B cell (primary cell): ENCODE measurements around the gene CDH18. TPM values are rescaled to one million over a fixed set of nuclear protein-coding genes. Genes with fewer than 3 reads are reported as not detected.
"Not testable (repeated sequence)": the region's sequence is repeated elsewhere in the genome, so short reads cannot be mapped to it uniquely, and the experiment has no call there.

Experiments used
- ATAC-seq: fragments of 200-7000 bp; cut with Tn5 transposase; one replicate; pipeline ENCODE4 v1.10.0; 2021; ENCODE audit warnings: low read depth, mild to moderate bottlenecking, moderate number of reproducible peaks, moderate library complexity
- CTCF ChIA-PET: fragments of 350-600 bp; sonication (Branson Sonifier 250); formaldehyde crosslinking; loops from one replicate; lab custom pipeline; 2021; ENCODE audit warnings: antibody characterized with exemption, inconsistent platforms; lab: Charles Lee
- POLR2A ChIA-PET: fragments of 350-600 bp; sonication (Branson Sonifier 250); formaldehyde crosslinking; loops from one replicate; lab custom pipeline; 2021; ENCODE audit warnings: antibody characterized with exemption; lab: Charles Lee
- DNase-seq: peaks from one replicate; pipeline ENCODE4 v3.0.0; 2013
- H2AFZ ChIP-seq: 2 replicates; pipeline ENCODE4 v1.6.1; 2012; ENCODE audit warnings: mild to moderate bottlenecking, low read depth, low read length; ENCODE audit not compliant: insufficient read depth, poor library complexity, severe bottlenecking
- H3K27ac ChIP-seq, 2 donors: 1 replicate in 1 of 2; 2 replicates in 1 of 2; pipeline ENCODE4 v1.5.1; 2012 to 2013; ENCODE audit warnings: low read length in 2 of 2, mild to moderate bottlenecking in 2 of 2, moderate library complexity in 1 of 2
- H3K27me3 ChIP-seq, 4 experiments: fragments of 200-600 bp in 1 of 4; sonication (generic) in 1 of 4; replicated peaks in 1 of 4; 1 replicate in 2 of 4; 2 replicates in 2 of 4; pipeline versions ENCODE4 v1.6.1 to v1.7.0; 2013 to 2016; ENCODE audit warnings: low read length in 3 of 4, mild to moderate bottlenecking in 2 of 4, mixed read lengths in 1 of 4, moderate library complexity in 1 of 4; ENCODE audit not compliant: insufficient read depth in 4 of 4, control insufficient read depth in 3 of 4; ENCODE audit errors: control extremely low read depth in 1 of 4
- H3K36me3 ChIP-seq, 2 experiments: replicated peaks in 1 of 2; 1 replicate in 1 of 2; 2 replicates in 1 of 2; pipeline versions ENCODE4 v1.6.1 to v1.7.1; 2013; ENCODE audit warnings: low read length in 1 of 2; ENCODE audit not compliant: insufficient read depth in 2 of 2, control insufficient read depth in 1 of 2; ENCODE audit errors: control extremely low read depth in 1 of 2, extremely low read depth in 1 of 2
- H3K4me1 ChIP-seq, 2 donors: fragments of 200-600 bp in 1 of 2; sonication (generic) in 1 of 2; 1 replicate in 1 of 2; 2 replicates in 1 of 2; pipeline versions ENCODE4 v1.5.1 to v1.6.1; 2013 to 2017; ENCODE audit warnings: low read length in 2 of 2; ENCODE audit not compliant: control insufficient read depth in 2 of 2, insufficient read depth in 2 of 2
- H3K4me2 ChIP-seq: replicated peaks from 2 replicates; pipeline ENCODE3; 2012; ENCODE audit warnings: mild to moderate bottlenecking, low read depth, low read length; ENCODE audit not compliant: poor library complexity, severe bottlenecking
- H3K4me3 ChIP-seq, 5 experiments: fragments of 200-600 bp in 1 of 5; sonication (generic) in 1 of 5; 1 replicate in 3 of 5; 2 replicates in 2 of 5; pipeline versions ENCODE4 v1.5.1 to v1.7.0; 2011 to 2016; ENCODE audit warnings: low read length in 4 of 5, mild to moderate bottlenecking in 4 of 5, low read depth in 2 of 5, control low read depth in 1 of 5, moderate library complexity in 1 of 5; ENCODE audit not compliant: insufficient read depth in 1 of 5; ENCODE audit errors: control extremely low read depth in 1 of 5, extremely low read depth in 1 of 5
- H3K79me2 ChIP-seq: fragments of 200-600 bp; sonication (generic); one replicate; pipeline ENCODE4 v1.6.0; 2016; ENCODE audit warnings: low read length; ENCODE audit not compliant: control insufficient read depth, insufficient read depth
- H3K9ac ChIP-seq: fragments of 200-600 bp; sonication (generic); 2 replicates; pipeline ENCODE4 v1.6.1; 2017; ENCODE audit warnings: mild to moderate bottlenecking, low read length, moderate library complexity
- H3K9me3 ChIP-seq, 3 donors: one replicate each; pipeline versions ENCODE4 v1.6.1 to v1.7.1; 2013; ENCODE audit warnings: low read length in 2 of 3; ENCODE audit not compliant: control insufficient read depth in 2 of 3, insufficient read depth in 1 of 3; ENCODE audit errors: control extremely low read depth in 1 of 3
- H4K20me1 ChIP-seq: 2 replicates; pipeline ENCODE4 v1.6.0; 2012; ENCODE audit warnings: mild to moderate bottlenecking, low read length; ENCODE audit not compliant: insufficient read depth, control insufficient read depth, poor library complexity, severe bottlenecking
- H3K27ac Mint-ChIP-seq: one replicate; pipeline ENCODE4 v1.8.0; 2021; ENCODE audit warnings: mixed read lengths
- H3K27me3 Mint-ChIP-seq: one replicate; pipeline ENCODE4 v1.8.0; 2021; ENCODE audit warnings: mixed read lengths
- H3K4me1 Mint-ChIP-seq: one replicate; pipeline ENCODE4 v1.8.0; 2021; ENCODE audit warnings: mixed read lengths
- H3K4me3 Mint-ChIP-seq: one replicate; pipeline ENCODE4 v1.8.0; 2021; ENCODE audit warnings: mixed read lengths
- H3K9me3 Mint-ChIP-seq: one replicate; pipeline ENCODE4 v1.8.0; 2022; ENCODE audit warnings: mixed read lengths; ENCODE audit not compliant: insufficient read depth
- CTCF ChIP-seq: fragments of 200-600 bp; IDR thresholded peaks from one replicate; pipeline ENCODE4 v1.8.0; 2022; ENCODE audit warnings: antibody characterized with exemption, mild to moderate bottlenecking
- EZH2 ChIP-seq: IDR thresholded peaks from 2 replicates; pipeline ENCODE4 v1.6.1; 2012; ENCODE audit warnings: borderline replicate concordance, low read depth, mild to moderate bottlenecking, moderate library complexity, low read length; ENCODE audit not compliant: insufficient read depth, poor library complexity, severe bottlenecking
- WGBS: methylation state at CpG from one replicate; pipeline ENCODE4 v1.1.5; 2013; ENCODE audit warnings: missing lambda C conversion rate; ENCODE audit not compliant: insufficient coverage; 5-methylcytosine and 5-hydroxymethylcytosine counted together
- intact Hi-C: fragments of 100-400 bp; cut with micrococcal nuclease; formaldehyde crosslinking; loops from one replicate; pipeline ENCODE4 v1.10.0; 2022
- polyA plus RNA-seq: library from polyadenylated mRNA; depleted of rRNA; stranded (reverse); fragments of >200 nt; gene quantifications from 2 replicates; pipeline ENCODE4 v1.2.3, GENCODE V29; 2012
- total RNA-seq, 2 donors: library from RNA; stranded (reverse); fragments of 120-200 nt in 1 of 2; gene quantifications; 1 replicate in 1 of 2; 2 replicates in 1 of 2; pipeline versions ENCODE4 v1.2.3 to v1.2.4, GENCODE V29; 2013 to 2022

Gene CDH18
- total and polyA plus RNA-seq, 2 donors (not counting 1 experiment from before 2014, with no cell fraction given), result not detected

GRCh38 chr5:19782566-19782965 is 205.4 kb downstream of the CDH18 start:
- TF ChIP-seq EZH2 (no peak), CTCF (no peak)
- no peak for ATAC-seq

GRCh38 chr5:19777363-19777762 is 210.6 kb downstream of the CDH18 start:
- H3K4me2 ChIP-seq, result no peak overlapping the region
- no peak overlapping the region for H3K9ac ChIP-seq
- H4K20me1 ChIP-seq, result no peaks in the 10 kb centered on the region
- no peak overlapping the region for H3K27ac ChIP-seq
- no peak overlapping the region for H2AFZ ChIP-seq
- no peak overlapping the region for H3K4me3 ChIP-seq
- no peaks in the 10 kb centered on the region for H3K9me3 ChIP-seq
- Mint-ChIP-seq H3K27ac (no peak overlapping the region), H3K27me3 (no peaks in the 10 kb centered on the region), H3K9me3 (no peaks in the 10 kb centered on the region), H3K4me1 (no peaks in the 10 kb centered on the region), H3K4me3 (no peak overlapping the region)
- ATAC-seq, result no peak
- WGBS, result no CpG with 5 or more reads among the region's 5 CpGs
- intact Hi-C loops, result no loop called here
- no peaks in the 10 kb centered on the region for H3K4me1 ChIP-seq
- TF ChIP-seq CTCF (no peak), EZH2 (no peak)
- no peaks in the 10 kb centered on the region for H3K27me3 ChIP-seq
- H3K36me3 ChIP-seq, result no peaks in the 10 kb centered on the region
- no peak for DNase-seq
- ChIA-PET CTCF (no interaction called here), POLR2A (no interaction called here)
- H3K79me2 ChIP-seq, result no peaks in the 10 kb centered on the region

More at GRCh38 chr5:19782566-19782965, 205.4 kb downstream of the CDH18 start:
- H3K4me1 ChIP-seq, result no peaks in the 10 kb centered on the region
- no peaks in the 10 kb centered on the region for H3K9me3 ChIP-seq
- H3K27me3 ChIP-seq, result no peaks in the 10 kb centered on the region
- no peak overlapping the region for H3K27ac Mint-ChIP-seq
- no peaks in the 10 kb centered on the region for H3K4me1 Mint-ChIP-seq
- H3K27ac ChIP-seq, result no peak overlapping the region
- no peak overlapping the region for H3K4me3 ChIP-seq
- no peaks in the 10 kb centered on the region for H3K79me2 ChIP-seq
- CTCF ChIA-PET, result no interaction called here
- POLR2A ChIA-PET, result no interaction called here
- no peak overlapping the region for H2AFZ ChIP-seq
- DNase-seq, result no peak
- no peak overlapping the region for H3K4me3 Mint-ChIP-seq
- no peaks in the 10 kb centered on the region for H3K36me3 ChIP-seq
- no peak overlapping the region for H3K9ac ChIP-seq
- whole genome bisulfite sequencing, result no CpG with 5 or more reads among the region's 2 CpGs
- intact Hi-C loops, result no loop called here
- H3K9me3 Mint-ChIP-seq, result peaks cover 4% of the 10 kb centered on the region
- H3K27me3 Mint-ChIP-seq, result no peaks in the 10 kb centered on the region
- no peaks in the 10 kb centered on the region for H4K20me1 ChIP-seq
- no peak overlapping the region for H3K4me2 ChIP-seq

- H3K4me1 ChIP-seq, H3K27ac Mint-ChIP-seq, H3K27me3 ChIP-seq, H3K9ac ChIP-seq, H3K9me3 ChIP-seq, intact Hi-C loops, H3K27me3 Mint-ChIP-seq, H4K20me1 ChIP-seq, H3K4me2 ChIP-seq, DNase-seq, POLR2A ChIA-PET, H3K4me3 ChIP-seq, H3K27ac ChIP-seq, CTCF ChIA-PET, H3K4me1 Mint-ChIP-seq, H3K4me3 Mint-ChIP-seq, H3K36me3 ChIP-seq, ATAC-seq, H2AFZ ChIP-seq, H3K79me2 ChIP-seq, H3K9me3 Mint-ChIP-seq: not testable (repeated sequence)
- 90% methylated on average over 4 of the region's 5 CpGs for WGBS
Measured at GRCh38 chr5:19776886-19777285, 211.1 kb downstream of the CDH18 start.
